SK-MEL-5 (cell line): ENCODE measurements around the gene TALDO1. TPM values are rescaled to one million over a fixed set of nuclear protein-coding genes. Genes with fewer than 3 reads are reported as not detected.

Source experiments
- DNase-seq: peaks from one replicate; pipeline ENCODE4 v3.0.0-alpha.2; 2016; ENCODE audit warnings: low read depth, low spot score
- in situ Hi-C: cut with HindIII; loops from 2 replicates; pipeline ENCODE4 v1.10.0; 2016; ENCODE audit warnings: low sequenced_read_pairs, high pct_unique_total_duplicates, low pct_unique_long_range_greater_than_20kb
- total RNA-seq: library from RNA; depleted of rRNA; stranded (reverse); fragments of >200 nt; shearing (Covaris generic); gene quantifications from 2 replicates; pipeline ENCODE4 v1.2.3, GENCODE V29; 2014

Gene TALDO1
- total RNA-seq, 1 experiment from 2014 or later, result 219 TPM

GRCh38 chr11:763073-763463 lies 15.8 kb downstream of the TALDO1 start:
- in situ Hi-C loops, result no loop called here
- DNase-seq, result no peak

DNA sequence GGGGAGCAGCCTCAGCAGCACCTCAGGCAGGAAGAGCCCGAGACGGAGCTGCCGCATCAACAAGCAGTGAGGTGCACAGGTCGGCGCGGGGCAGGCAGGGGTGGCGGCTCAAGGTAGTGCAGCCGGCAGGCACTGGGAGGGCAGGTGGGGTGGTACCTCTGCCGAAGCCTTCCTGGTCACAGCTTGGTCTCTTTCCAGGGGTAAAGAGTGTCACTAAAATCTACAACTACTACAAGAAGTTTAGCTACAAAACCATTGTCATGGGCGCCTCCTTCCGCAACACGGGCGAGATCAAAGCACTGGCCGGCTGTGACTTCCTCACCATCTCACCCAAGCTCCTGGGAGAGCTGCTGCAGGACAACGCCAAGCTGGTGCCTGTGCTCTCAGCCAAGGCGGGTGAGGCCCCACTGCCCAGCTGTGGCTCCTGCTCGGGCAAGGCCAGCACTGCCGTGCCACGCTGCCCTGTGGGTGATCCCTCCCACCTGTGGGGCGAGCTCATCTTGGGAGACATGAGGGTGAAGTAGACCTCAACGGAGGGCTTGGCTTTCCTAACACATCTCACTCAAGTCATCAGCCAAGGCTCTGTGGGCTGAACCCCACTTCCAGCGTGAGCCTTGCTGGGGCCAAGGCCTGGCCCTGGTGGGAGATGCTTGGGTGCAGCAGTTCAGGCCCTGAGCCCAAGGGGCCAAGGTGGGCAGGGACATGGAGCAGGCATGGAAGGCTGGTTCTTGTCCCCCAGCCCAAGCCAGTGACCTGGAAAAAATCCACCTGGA lies 16.5 kb downstream of the TALDO1 start:
- in situ Hi-C loops, result no loop called here
- no peak for DNase-seq

- DNase-seq, result no peak
- in situ Hi-C loops, result no loop called here
Observed at GRCh38 chr11:764322-765024, 17.2 kb downstream of the TALDO1 start.

GRCh38 chr11:765025-765801 lies 17.9 kb downstream of the TALDO1 start:
- in situ Hi-C loops, result no loop called here
- peak; percentile 63 for DNase-seq

- no peak for DNase-seq
- in situ Hi-C loops, result no loop called here
Observed at GRCh38 chr11:765802-766091, 18.5 kb downstream of the TALDO1 start.

DNA sequence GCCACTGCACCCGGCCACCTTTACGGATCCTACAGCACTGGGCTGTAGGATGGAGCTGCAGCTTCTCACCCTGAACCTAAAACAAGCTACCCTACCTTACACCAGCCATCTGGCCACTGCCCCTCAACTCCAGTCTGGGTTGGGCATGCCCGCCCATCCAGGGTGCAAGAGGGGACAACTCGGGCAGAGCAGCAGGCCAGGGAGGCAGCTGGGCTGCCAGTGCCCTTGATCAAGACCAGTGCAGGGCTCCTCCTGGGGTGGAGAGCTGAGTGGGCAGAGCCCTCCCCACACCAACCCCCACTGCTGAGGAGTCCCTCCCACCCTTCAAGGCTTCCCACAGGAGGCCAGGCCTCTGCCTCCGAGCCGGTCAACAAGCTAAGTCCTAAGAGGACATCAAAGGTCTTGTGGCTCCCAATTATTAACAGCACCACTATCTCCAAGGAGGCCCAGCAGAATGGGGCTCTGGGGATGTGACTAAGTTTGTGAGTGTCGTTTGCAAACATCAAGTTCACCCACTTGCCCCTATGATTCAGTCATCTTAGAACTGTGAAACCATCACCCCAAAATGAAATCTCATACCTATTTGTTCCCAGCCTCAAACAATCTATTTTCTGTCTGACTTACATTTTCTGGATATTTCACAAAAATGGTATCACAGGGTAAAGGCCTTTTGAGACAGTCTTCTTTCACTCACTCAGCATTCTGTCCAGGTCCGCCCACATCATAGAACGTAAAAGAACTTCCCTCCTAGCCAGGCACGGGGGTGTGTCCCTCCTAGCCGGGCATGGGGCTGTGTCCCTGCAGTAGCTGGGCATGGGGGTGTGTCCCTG lies 19.1 kb downstream of the TALDO1 start:
- in situ Hi-C loops, result no loop called here
- DNase-seq, result peak; percentile 32

GRCh38 chr11:766936-767210 lies 19.6 kb downstream of the TALDO1 start:
- DNase-seq, result no peak
- in situ Hi-C loops, result no loop called here

DNA sequence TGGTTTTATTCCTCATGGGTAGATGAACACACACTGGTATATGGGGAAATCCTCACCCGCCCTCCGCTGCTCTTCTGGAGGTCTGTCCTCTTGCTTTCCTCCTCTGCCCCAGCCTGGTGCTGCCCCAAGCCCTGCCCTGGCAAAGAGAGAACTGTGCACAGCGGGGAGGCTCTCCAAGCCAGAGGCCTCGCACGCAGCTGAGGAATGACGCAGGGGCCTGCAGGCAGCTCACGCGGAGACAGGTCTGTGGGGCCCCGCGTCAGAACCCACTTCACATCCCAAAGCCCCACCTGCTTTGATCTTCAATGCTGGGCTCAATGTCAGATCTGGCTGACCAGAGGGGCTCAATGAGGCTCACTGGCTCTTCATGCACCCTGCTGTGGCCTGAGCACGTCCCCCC lies 20.0 kb downstream of the TALDO1 start:
- in situ Hi-C loops, result no loop called here

DNA sequence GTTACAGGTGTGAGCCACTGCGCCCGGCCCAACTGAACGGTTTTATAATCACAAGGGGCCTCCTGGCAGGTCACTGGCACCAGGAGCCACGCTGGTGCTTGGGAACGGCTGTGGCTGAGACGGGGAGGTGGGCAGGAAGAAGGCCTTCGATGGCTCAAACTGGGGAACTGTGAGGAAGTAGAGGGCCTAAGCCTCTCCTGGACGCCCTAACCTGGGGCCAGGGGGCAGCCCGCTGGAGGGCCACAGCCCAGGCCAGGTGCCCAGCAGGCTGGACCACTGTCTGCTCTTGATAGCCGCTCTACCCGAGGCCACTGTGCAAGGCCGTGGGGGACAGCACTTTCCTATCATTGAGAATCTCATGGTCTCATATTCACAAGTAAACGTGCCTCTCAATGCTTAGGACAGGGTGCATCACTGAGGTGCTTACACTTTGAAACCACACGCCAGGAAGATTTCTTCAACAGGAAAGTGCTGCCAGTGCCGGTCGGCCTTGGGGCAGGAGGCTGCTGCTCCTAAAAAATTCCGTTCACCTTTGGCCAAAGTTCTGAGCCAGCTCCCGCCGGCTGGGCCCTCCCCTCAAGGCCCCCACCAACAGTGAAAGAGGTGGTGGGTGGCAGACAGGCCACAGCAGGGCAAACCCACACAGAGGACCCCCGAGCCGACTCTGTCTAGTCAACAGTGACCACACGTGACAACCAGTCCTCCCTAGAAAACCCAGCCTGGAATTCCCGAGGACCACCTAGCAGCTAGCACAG lies 22.8 kb downstream of the TALDO1 start:
- no peak for DNase-seq
- in situ Hi-C loops, result no loop called here

More for the DNA sequence above, 20.0 kb downstream of the TALDO1 start:
- DNase-seq, result no peak

DNA sequence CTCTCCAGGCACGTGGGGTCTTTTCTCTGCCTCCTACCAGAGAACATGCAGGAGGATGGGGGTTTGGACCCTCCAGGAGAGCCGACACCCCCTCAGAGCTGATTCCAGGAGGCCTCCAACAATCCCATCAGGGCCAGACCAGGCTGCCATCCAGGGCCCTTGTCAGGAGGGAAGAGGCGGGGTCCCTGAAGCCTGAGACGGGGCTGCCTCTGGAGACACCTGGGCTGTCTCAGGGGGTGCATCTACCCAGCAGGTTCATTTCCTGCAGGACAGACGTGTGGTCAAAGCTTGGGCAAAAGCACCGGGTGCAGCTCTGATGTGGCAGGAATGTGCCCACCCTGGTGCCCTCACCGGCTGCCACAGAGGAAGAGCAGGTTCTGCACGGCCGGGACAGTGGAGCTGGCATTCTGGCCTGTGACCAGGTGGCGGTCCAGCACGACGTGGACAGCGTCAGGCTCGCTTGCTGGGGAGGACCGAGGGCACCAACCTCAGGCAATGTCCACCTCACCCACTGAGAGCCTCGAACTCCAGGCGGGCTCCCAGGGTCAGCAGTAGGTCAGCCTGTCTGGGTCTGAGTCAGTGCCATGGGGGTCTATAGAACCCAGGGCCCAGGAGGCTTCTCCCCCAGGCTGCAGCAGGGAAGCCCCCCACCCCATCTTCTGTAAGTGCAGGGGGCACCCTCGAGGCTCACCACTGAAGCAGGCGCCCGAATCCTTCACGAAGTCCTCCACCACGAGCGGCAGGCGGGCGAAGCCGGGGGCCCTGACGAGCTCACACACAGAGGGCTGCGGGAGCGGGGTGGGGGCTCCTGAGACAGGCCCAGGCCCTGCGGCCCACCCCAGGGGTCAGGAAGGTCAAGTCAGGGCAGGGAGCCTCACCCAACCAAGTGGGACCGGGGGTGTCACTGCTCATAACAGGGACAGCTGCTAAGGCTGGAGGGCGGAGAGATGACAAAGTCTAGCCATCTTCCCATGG lies 23.7 kb downstream of the TALDO1 start:
- DNase-seq, result no peak

GRCh38 chr11:771617-772204 lies 24.4 kb downstream of the TALDO1 start:
- in situ Hi-C loops, result no loop called here
- DNase-seq, result no peak

More for the DNA sequence above, 23.7 kb downstream of the TALDO1 start:
- in situ Hi-C loops, result no loop called here

GRCh38 chr11:772429-773390 lies 25.4 kb downstream of the TALDO1 start:
- no peak for DNase-seq
- in situ Hi-C loops, result no loop called here

GRCh38 chr11:773425-773824 lies 26.2 kb downstream of the TALDO1 start:
- DNase-seq, result no peak
- in situ Hi-C loops, result no loop called here

- DNase-seq, result no peak
- in situ Hi-C loops, result no loop called here
Observed at GRCh38 chr11:773830-774229, 26.6 kb downstream of the TALDO1 start.
